LNCAP (cell line): Measurements from ENCODE around the gene PXDN.

Source experiments
- TF ChIP-seq, protein P1 (sequence below): fragments of 450-650 bp; IDR thresholded peaks from 2 replicates; pipeline ENCODE4 v1.5.1; 2017; ENCODE audit warnings: mild to moderate bottlenecking

The PXDN gene

GRCh38 chr2:1694371-1695271 is 49.7 kb downstream of the PXDN start:
- TF ChIP-seq, protein P1, sequence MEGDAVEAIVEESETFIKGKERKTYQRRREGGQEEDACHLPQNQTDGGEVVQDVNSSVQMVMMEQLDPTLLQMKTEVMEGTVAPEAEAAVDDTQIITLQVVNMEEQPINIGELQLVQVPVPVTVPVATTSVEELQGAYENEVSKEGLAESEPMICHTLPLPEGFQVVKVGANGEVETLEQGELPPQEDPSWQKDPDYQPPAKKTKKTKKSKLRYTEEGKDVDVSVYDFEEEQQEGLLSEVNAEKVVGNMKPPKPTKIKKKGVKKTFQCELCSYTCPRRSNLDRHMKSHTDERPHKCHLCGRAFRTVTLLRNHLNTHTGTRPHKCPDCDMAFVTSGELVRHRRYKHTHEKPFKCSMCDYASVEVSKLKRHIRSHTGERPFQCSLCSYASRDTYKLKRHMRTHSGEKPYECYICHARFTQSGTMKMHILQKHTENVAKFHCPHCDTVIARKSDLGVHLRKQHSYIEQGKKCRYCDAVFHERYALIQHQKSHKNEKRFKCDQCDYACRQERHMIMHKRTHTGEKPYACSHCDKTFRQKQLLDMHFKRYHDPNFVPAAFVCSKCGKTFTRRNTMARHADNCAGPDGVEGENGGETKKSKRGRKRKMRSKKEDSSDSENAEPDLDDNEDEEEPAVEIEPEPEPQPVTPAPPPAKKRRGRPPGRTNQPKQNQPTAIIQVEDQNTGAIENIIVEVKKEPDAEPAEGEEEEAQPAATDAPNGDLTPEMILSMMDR = no peak

DNA sequence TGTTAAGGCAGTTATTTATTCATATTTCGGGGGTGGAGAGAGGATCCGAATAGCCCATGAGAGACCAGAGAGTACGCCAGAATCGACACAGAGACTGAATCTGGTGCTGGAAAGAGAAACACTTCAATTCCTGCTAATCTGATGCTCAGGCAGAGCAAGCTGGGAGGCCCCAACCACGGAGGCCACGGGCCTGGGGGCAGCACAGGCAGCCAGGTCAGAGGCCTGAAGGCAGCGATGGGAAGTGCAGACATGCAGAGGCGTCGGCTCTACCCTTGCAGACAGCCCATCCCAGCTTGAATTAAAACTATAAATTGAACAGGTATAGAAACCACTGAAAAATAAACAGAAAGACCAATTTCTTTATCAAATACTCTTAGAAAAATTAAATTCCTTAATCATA is 50.6 kb downstream of the PXDN start:
- TF ChIP-seq, protein P1 = no peak

- TF ChIP-seq, protein P1 = no peak
These were observed 52.0 kb downstream of the PXDN start for GRCh38 chr2:1692342-1692741.

GRCh38 chr2:1691366-1691765 is 52.9 kb downstream of the PXDN start:
- TF ChIP-seq, protein P1 = no peak

DNA sequence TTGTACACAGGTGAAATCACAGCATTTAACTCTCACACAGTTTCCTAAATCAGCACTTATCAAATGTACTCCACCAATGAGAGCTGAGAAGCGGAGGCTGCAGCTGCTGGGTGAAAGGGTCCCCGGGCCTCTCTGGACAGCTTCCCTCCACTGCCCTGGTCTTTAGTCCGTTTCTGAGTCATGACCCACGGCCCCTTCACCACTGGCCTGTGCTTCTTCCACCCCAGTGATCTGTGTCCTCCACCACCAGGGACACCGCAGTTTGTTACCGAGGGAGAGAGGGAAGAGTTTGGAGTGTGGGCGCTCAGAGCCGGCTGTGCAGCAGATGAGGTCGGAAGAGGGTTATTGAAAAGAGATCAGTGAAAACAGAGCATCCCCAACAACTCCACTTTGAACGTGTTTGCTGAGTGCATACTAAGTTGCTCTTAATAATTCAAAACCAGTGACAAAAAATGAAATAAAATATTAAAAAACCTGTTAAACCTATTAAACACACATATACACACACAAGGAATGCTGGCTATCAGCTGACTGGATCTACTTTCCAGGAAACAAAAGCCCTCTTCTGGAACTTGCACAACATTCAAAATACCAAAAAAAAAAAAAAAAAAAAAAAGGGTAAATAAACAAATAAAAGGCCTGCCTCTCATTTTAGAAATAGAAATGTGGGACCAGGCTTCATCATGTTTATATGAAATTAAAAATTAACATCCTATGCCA is 54.1 kb downstream of the PXDN start:
- TF ChIP-seq, protein P1 = no peak

DNA sequence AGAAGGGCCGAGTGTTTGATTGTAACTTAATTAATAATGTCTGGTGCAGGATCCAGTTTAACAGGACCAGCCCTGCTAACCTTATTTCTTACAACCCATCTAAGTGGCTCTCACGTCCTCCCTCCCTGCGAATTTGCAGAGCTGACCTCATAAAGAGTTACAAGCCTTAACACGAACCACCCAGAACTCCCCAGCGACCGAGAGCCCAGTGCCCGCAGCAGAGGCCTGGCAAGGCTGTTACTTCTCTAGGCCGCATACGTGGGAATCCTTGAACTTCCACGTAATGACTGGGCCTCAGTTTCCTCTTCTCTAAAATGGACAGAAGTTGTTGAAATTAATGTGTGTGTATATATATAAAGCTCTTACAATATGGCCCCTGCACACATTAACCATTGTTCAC is 55.5 kb downstream of the PXDN start:
- TF ChIP-seq, protein P1 = no peak

DNA sequence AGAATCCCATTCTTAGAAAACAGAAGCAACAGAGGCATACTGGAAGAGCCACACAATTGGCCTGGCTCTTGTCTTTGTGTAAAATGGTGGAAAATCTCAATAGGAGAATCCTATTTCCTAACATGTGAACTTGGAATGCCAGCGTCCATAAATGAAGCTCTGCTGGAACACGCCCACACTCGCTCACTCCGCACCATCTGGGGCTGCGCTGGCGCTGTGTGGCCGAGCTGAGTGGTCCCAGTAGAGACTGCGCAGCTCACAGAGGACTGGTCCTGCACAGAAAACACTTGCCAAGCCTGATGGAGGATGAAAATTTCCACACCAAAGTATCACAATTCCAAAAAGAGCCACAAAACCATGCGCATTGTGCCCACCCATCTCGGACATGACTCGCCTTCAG is 56.2 kb downstream of the PXDN start:
- TF ChIP-seq, protein P1 = no peak
